Measurements from ENCODE around the gene ST7L.
"Not testable (repeated sequence)": the region's sequence is repeated elsewhere in the genome, so short reads cannot be mapped to it uniquely, and the experiment has no call there.

The ST7L gene

GRCh38 chr1:112618721-112619517 is at the start of gene ST7L:
TSS of gene ST7L (minus strand) at chr1:112619141. CDS start at chr1:112619113, 28 bp downstream.
- H3K4me3 ChIP-seq (ENCODE audit: low read depth, low read length) = peak within 1 kb of the TSS; percentile 72

DNA sequence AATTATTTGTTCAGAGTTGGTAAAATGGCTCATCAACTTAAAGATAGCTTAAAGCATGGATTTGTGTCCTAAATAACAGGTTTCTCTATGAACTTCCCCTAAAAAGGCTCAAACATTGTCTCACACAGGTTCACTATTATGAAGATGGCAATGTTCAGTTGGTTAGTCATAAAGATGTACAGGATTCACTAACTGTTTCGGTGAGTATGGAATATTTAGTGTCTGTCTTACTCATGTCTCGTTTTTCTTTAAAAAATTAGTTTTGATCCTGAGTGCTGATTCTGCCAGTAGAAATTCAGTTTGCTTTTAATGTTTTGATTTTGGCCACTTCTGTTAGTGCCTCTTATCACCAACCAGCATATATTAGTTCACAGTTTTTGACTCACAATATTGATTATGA is 48.0 kb upstream of the ST7L start:
- H3K4me3 ChIP-seq (ENCODE audit: low read depth, low read length) = no peak overlapping the region

DNA sequence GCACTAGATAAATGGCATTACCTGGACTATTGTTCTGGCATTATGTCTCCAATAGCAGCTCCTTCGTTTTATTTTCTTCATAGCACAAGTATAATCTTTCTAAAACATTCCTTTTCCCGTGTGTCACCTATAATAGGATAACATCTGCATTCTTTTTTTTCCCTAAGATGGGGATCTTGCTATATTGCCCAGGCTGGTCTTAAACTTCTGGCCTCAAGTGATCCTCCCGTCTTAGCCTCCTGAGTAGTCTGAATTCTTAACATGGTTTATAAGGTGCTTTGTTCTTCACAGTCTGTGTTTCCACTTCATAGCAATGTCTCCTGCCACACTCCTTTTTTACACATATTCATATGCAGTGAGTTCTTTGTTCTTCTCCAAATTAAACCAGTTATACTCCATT is 46.9 kb upstream of the ST7L start:
- H3K4me3 ChIP-seq (ENCODE audit: low read depth, low read length) = no peak overlapping the region

GRCh38 chr1:112651205-112651604 is 32.3 kb upstream of the ST7L start:
- no peak overlapping the region for H3K4me3 ChIP-seq (ENCODE audit: low read depth, low read length)

DNA sequence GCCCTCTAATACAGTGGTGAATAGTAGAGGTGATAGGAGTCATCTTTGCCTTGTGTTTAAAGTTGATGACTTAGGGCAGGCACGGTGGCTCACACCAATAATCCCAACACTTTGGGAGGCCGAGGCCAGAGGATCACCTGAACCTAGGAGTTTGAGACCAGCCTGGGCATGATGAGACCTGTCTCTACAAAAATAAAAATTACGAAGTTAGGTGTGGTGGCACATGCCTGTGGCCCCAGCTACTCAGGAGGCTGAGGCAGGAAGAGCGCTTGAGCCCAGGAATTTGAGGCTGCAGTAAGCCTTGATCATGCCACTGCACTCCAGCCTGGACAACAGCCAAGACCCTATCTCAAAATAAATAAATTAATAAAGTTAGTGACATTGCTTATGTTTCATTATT is 27.3 kb upstream of the ST7L start:
- no peak overlapping the region for H3K4me3 ChIP-seq (ENCODE audit: low read depth, low read length)

GRCh38 chr1:112643080-112643479 is 24.1 kb upstream of the ST7L start:
- H3K4me3 ChIP-seq (ENCODE audit: low read depth, low read length) = no peak overlapping the region

GRCh38 chr1:112640437-112640836 is 21.5 kb upstream of the ST7L start:
- not testable (repeated sequence) for H3K4me3 ChIP-seq (ENCODE audit: low read depth, low read length)

GRCh38 chr1:112638110-112638428 is 19.1 kb upstream of the ST7L start:
- no peak overlapping the region for H3K4me3 ChIP-seq (ENCODE audit: low read depth, low read length)

DNA sequence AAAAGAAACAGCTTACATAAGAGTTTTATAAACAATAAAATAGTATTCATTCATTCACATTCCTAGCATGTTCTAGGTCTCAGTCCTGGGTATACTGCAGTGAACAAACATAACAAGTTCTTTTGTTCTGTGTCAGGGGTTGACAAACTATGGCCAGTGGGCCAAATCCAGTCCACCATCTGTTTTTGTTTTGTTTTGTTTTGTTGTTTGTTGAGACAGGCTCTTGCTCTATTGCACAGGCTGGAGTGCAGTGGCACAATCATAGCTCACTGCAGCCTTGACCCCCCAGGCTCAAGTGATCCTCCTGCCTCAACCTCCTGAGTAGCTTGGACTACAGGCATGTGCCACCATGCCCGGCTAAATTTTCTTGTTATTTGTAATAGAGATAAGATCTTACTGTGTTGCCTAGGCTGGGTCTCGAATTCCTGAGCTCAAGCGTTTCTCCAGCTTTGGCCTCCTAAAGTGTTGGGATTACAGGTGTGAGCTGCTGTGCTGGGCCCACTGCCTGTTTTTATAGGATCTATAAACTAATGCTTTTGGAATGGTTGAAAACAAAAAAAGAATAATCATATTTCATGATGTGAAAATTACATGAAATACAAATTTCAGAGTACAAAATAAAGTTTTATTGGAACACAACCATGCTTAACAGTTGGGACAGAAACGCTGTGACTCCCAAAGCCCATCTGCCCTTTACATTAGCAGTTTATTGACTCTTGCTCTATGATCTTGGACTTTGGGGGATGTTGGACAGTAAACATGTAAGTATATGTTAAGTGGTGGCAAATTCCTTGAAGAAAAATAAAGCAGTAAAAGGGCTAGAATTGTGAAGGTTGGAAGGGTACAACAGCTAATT is 18.5 kb upstream of the ST7L start:
- no peak overlapping the region for H3K4me3 ChIP-seq (ENCODE audit: low read depth, low read length)

DNA sequence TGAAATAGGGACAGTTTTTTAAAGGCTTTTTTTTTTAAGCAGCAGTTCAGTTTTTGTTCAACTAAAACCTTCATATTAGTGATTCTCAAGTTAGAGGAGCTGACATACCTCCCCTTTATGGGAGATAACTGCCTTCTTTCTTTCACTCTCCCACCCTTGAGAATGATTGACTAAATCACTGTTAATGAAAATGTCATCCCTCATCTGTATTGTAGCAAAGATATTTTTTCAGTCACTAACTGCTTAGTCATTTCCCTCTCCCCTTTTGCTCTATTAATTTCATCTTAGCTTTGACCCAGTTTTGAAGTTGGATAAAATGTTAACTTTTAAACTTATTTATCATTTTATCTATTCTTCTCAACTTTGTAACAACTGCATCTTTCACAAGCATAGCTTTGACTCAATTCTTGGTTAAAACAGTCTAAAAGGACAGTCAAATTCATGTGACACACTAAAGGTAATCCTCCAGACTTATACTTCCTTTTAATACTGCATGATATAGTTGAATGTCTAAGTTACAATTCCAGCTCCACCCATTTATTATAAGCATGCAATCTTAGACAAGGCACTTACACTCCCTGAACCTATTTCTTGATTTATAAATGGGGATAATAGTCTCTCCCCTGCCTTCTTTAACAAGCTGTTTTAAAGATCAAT is 17.8 kb upstream of the ST7L start:
- H3K4me3 ChIP-seq (ENCODE audit: low read depth, low read length) = no peak overlapping the region

DNA sequence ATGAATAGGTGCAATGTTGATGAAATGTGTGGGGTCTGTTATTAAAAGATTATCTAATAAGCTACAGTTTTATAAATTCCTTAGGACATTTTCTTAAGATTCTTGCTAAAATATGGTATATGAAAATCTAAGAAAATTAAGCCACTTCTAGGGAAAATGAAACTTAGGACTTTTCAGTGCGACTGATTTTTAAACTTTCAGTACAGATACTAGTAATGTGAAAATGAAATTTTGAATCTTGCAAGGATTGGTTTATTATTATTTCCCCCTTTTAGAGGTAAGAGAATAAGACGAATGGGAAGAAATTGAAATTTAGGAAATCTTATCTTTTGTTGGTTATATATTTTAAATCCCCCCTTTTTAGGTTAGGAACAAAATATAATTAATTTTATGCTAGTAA is 17.1 kb upstream of the ST7L start:
- H3K4me3 ChIP-seq (ENCODE audit: low read depth, low read length) = no peak overlapping the region

DNA sequence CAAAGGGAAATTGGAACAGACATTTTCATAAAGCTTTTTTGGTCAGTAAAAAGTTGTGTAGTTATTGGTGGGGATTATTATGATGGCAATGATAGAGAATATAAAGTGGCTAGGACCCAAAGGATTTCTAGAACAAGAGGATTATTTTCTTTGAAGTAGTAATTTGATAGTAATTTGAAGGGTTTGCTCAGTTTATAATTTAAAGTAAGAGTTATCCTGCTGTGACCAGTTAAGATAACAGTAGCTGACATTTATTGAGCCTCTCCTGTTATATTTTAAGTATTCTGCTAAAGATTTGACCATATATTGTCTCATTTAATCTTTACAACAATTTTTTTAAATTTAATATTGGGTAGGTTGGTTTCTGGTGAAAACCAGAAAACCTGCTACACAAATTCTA is 15.4 kb upstream of the ST7L start:
- no peak overlapping the region for H3K4me3 ChIP-seq (ENCODE audit: low read depth, low read length)

DNA sequence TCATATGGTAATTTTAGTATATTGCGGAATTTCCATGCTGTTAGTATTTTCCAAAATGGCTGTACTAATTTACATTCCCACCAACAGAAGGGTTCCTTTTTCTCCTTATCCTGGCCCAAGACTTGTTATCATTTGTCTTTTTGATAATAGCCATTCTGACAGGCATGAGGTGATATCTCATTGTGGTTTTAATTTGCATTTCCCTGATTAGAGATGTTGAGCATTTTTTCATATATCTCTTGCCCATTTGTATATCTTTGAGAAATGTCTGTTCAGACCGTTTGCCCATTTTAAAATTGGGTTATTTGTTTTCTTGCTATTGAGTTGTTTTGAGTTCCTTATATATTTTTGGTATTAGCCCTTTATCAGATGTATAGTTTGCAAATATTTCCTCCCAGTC is 14.7 kb upstream of the ST7L start:
- H3K4me3 ChIP-seq (ENCODE audit: low read depth, low read length) = no peak overlapping the region

GRCh38 chr1:112629256-112629655 is 10.3 kb upstream of the ST7L start:
- H3K4me3 ChIP-seq (ENCODE audit: low read depth, low read length) = no peak overlapping the region

DNA sequence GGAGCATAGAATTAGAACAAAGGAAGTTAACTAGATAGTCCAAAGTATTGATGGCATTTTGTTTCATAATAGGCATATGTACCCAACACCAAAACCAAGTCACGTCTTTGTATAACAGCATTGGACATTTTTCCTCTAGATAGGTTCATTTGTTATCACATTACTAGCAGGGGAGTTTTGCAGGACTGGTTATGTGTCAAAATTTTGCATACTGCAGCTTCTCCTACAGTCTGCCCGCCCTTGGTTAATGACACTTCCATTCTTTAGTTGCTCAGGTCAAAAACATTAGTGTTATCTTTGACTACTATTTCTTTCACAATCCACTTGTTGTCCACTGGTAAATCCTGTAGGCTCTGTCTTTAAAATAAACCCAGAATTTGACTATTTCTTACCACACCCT is 9.6 kb upstream of the ST7L start:
- no peak overlapping the region for H3K4me3 ChIP-seq (ENCODE audit: low read depth, low read length)

DNA sequence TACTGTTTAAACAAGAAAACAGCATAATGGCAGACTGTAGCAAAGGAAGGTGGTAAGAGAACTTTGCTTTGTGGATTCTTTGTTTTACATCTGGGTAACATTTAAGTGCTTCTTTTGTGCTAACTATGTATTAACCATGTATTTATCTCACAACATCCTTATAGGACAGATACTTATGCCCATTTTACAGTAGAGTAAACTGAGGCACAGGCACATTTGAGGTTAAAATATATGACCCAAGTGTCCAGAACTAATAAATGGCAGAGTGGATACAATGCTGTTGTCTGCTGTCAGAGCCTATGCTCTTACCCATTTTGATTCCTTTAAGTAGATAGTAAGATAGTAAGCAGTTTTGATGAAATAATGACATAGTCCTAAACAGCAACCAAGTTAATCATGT is 7.9 kb upstream of the ST7L start:
- H3K4me3 ChIP-seq (ENCODE audit: low read depth, low read length) = no peak overlapping the region

- no peak overlapping the region for H3K4me3 ChIP-seq (ENCODE audit: low read depth, low read length)
Observed at GRCh38 chr1:112626193-112626592, 7.3 kb upstream of the ST7L start.

GRCh38 chr1:112625696-112626095 is 6.8 kb upstream of the ST7L start:
- H3K4me3 ChIP-seq (ENCODE audit: low read depth, low read length) = no peak overlapping the region

GRCh38 chr1:112624493-112624892 is 5.6 kb upstream of the ST7L start:
- not testable (repeated sequence) for H3K4me3 ChIP-seq (ENCODE audit: low read depth, low read length)

DNA sequence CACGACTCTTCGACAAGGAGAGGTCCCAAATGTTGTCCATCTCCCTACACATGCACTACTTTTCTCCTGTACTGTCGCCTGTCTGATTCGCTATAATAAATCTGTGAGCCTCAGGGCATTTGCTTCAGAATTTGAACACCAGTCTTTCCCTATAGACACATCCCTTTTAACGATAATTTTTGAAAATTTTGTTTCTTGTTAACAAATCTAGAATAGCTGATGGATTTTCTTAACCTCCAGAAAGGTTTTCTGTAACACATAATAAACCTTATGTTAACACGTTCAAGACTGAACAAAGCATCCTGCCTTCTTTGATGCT is 1.4 kb upstream of the ST7L start:
- peak overlapping the region; percentile 72 for H3K4me3 ChIP-seq (ENCODE audit: low read depth, low read length)

- peak within 1 kb of the TSS; percentile 72 for H3K4me3 ChIP-seq (ENCODE audit: low read depth, low read length)
Observed at GRCh38 chr1:112619518-112620376, 806 bp upstream of the ST7L start, which contains the start of gene CAPZA1. TSS of gene CAPZA1 (plus strand) at chr1:112619832. CDS start at chr1:112619845, 13 bp downstream.

Measured in iPS-11a (cell line).